Measurements from ENCODE around the gene STXBP2.

The STXBP2 gene

GRCh38 chr19:7657131-7657751 is 20.3 kb downstream of the STXBP2 start:
- no peak for DNase-seq

- no peak for DNase-seq
Measured at GRCh38 chr19:7658219-7658686, 21.3 kb downstream of the STXBP2 start.

GRCh38 chr19:7661744-7662538 is 25.0 kb downstream of the STXBP2 start:
- DNase-seq = no peak

- DNase-seq = no peak
Measured at GRCh38 chr19:7662657-7663056, 25.7 kb downstream of the STXBP2 start.

- no peak for DNase-seq
Measured at GRCh38 chr19:7663706-7664105, 26.8 kb downstream of the STXBP2 start.

- no peak for DNase-seq
Measured at GRCh38 chr19:7665076-7665475, 28.2 kb downstream of the STXBP2 start.

- no peak for DNase-seq
Measured at GRCh38 chr19:7668842-7669241, 31.9 kb downstream of the STXBP2 start, which contains the start of gene RETN. RETN (plus strand) TSS chr19:7669049; CDS start chr19:7669327, 278 bp downstream.

- DNase-seq = no peak
Measured at GRCh38 chr19:7669641-7670040, 32.7 kb downstream of the STXBP2 start.

GRCh38 chr19:7670150-7670783 is 33.4 kb downstream of the STXBP2 start:
- no peak for DNase-seq

- no peak for DNase-seq
Measured at GRCh38 chr19:7670790-7671189, 33.9 kb downstream of the STXBP2 start.

GRCh38 chr19:7672522-7672921 is 35.6 kb downstream of the STXBP2 start:
- no peak for DNase-seq

- peak; percentile 15 for DNase-seq
Measured at GRCh38 chr19:7674010-7675005, 37.4 kb downstream of the STXBP2 start.

- DNase-seq = no peak
Measured at GRCh38 chr19:7676376-7676775, 39.5 kb downstream of the STXBP2 start.

- no peak for DNase-seq
Measured at GRCh38 chr19:7676854-7677253, 39.9 kb downstream of the STXBP2 start, which contains the start of gene MCEMP1. MCEMP1 (plus strand) TSS chr19:7677090; CDS start chr19:7677121, 31 bp downstream.

- no peak for DNase-seq
Measured at GRCh38 chr19:7677669-7678311, 40.9 kb downstream of the STXBP2 start.

- DNase-seq = no peak
Measured at GRCh38 chr19:7678971-7679751, 42.3 kb downstream of the STXBP2 start.

- no peak for DNase-seq
Measured at GRCh38 chr19:7679771-7680605, 43.1 kb downstream of the STXBP2 start.

- peak; percentile 59 for DNase-seq
Measured at GRCh38 chr19:7680606-7681339, 43.9 kb downstream of the STXBP2 start, which contains the start of gene TRAPPC5. TRAPPC5 (plus strand) TSS chr19:7680833; CDS start chr19:7682254, 1,421 bp downstream.
